ENCODE measurements around the gene TNFRSF18.

The TNFRSF18 gene

GRCh38 chr1:1241588-1242219, 35.3 kb upstream of the TNFRSF18 start:
- H3K4ac ChIP-seq (ENCODE audit: low read depth, low read length), result no peak overlapping the region
- H3K79me1 ChIP-seq (ENCODE audit: low read length), result peaks cover 5% of the 10 kb centered on the region
- no peak overlapping the region for H2BK12ac ChIP-seq (ENCODE audit: low read length)
- no peak overlapping the region for H3K4me2 ChIP-seq (ENCODE audit: low read length)
- H2BK5ac ChIP-seq (ENCODE audit: low read depth, low read length, poor library complexity), result no peak overlapping the region
- H4K8ac ChIP-seq (ENCODE audit: low read depth, low read length), result no peak overlapping the region
- no peak overlapping the region for H2BK120ac ChIP-seq (ENCODE audit: insufficient read depth, low read length, poor library complexity)
- H2AFZ ChIP-seq (ENCODE audit: insufficient read depth, low read length, poor library complexity), result no peak overlapping the region
- no peak overlapping the region for H3K4me3 ChIP-seq (ENCODE audit: low read depth, low read length)
- H3K4me1 ChIP-seq (ENCODE audit: control insufficient read depth in 1 of 2, insufficient read depth in 2 of 2, low read length in 2 of 2), result peaks cover 2 to 26% of the 10 kb centered on the region in 2 experiments
- H3K18ac ChIP-seq (ENCODE audit: low read length), result no peak overlapping the region
- H4K12ac ChIP-seq (ENCODE audit: low read depth, low read length), result no peak overlapping the region
- peaks cover 0 to 6% of the 10 kb centered on the region in 2 experiments for H3K36me3 ChIP-seq (ENCODE audit: control insufficient read depth in 1 of 2, insufficient read depth in 2 of 2, low read length in 2 of 2)
- no peak overlapping the region for H3K9ac ChIP-seq (ENCODE audit: low read length)
- no peak overlapping the region for H3K14ac ChIP-seq (ENCODE audit: low read length)
- H3K23ac ChIP-seq (ENCODE audit: low read length), result no peak overlapping the region
- no peak overlapping the region for H2AK5ac ChIP-seq (ENCODE audit: low read length)
- peaks cover 5% of the 10 kb centered on the region for H3K27me3 ChIP-seq (ENCODE audit: insufficient read depth, low read length)
- no peaks in the 10 kb centered on the region for H3K79me2 ChIP-seq (ENCODE audit: control insufficient read depth, insufficient read depth, low read length, poor library complexity)
- no peak overlapping the region for H3K27ac ChIP-seq (ENCODE audit: low read depth, low read length)
- no peak overlapping the region for H4K91ac ChIP-seq (ENCODE audit: low read depth, low read length)
- WGBS (ENCODE audit: extremely low coverage, insufficient coverage, insufficient read length), result no CpG with 5 or more reads among the region's 26 CpGs
- DNase-seq, result no peak
- peaks cover 2% of the 10 kb centered on the region for H3K9me3 ChIP-seq (ENCODE audit: insufficient read depth, low read depth, low read length)

GRCh38 chr1:1240822-1241587, 34.6 kb upstream of the TNFRSF18 start:
- no peak overlapping the region for H3K4me3 ChIP-seq (ENCODE audit: low read depth, low read length)
- H3K4me1 ChIP-seq (ENCODE audit: control insufficient read depth in 1 of 2, insufficient read depth in 2 of 2, low read length in 2 of 2), result peaks cover 2 to 23% of the 10 kb centered on the region in 2 experiments
- no CpG with 5 or more reads among the region's 23 CpGs for WGBS (ENCODE audit: extremely low coverage, insufficient coverage, insufficient read length)

GRCh38 chr1:1240348-1240732, 33.9 kb upstream of the TNFRSF18 start:
- Histone ChIP-seq H3K4ac (ENCODE audit: low read depth, low read length) (no peak overlapping the region), H2AK5ac (ENCODE audit: low read length) (no peak overlapping the region), H4K8ac (ENCODE audit: low read depth, low read length) (no peak overlapping the region), H3K9ac (ENCODE audit: low read length) (no peak overlapping the region), H3K4me3 (ENCODE audit: low read depth, low read length) (no peak overlapping the region), H3K27me3 (ENCODE audit: insufficient read depth, low read length) (no peaks in the 10 kb centered on the region), H3K79me2 (ENCODE audit: control insufficient read depth, insufficient read depth, low read length, poor library complexity) (no peaks in the 10 kb centered on the region), H4K91ac (ENCODE audit: low read depth, low read length) (no peak overlapping the region), H2BK120ac (ENCODE audit: insufficient read depth, low read length, poor library complexity) (no peak overlapping the region), H3K36me3 (ENCODE audit: control insufficient read depth in 1 of 2, insufficient read depth in 2 of 2, low read length in 2 of 2) (peaks cover 0 to 6% of the 10 kb centered on the region in 2 experiments), H2BK5ac (ENCODE audit: low read depth, low read length, poor library complexity) (no peak overlapping the region), H2AFZ (ENCODE audit: insufficient read depth, low read length, poor library complexity) (no peak overlapping the region), H2BK12ac (ENCODE audit: low read length) (no peak overlapping the region), H3K9me3 (ENCODE audit: insufficient read depth, low read depth, low read length) (no peaks in the 10 kb centered on the region), H3K27ac (ENCODE audit: low read depth, low read length) (no peak overlapping the region), H3K23ac (ENCODE audit: low read length) (no peak overlapping the region), H3K18ac (ENCODE audit: low read length) (no peak overlapping the region), H3K4me2 (ENCODE audit: low read length) (no peak overlapping the region), H3K79me1 (ENCODE audit: low read length) (peaks cover 2% of the 10 kb centered on the region), H3K4me1 (ENCODE audit: control insufficient read depth in 1 of 2, insufficient read depth in 2 of 2, low read length in 2 of 2) (peaks cover under 1 to 23% of the 10 kb centered on the region in 2 experiments), H3K14ac (ENCODE audit: low read length) (no peak overlapping the region), H4K12ac (ENCODE audit: low read depth, low read length) (no peak overlapping the region)
- DNase-seq, result no peak
- WGBS (ENCODE audit: extremely low coverage, insufficient coverage, insufficient read length), result no CpG with 5 or more reads among the region's 11 CpGs

More at GRCh38 chr1:1240822-1241587, 34.6 kb upstream of the TNFRSF18 start:
- H3K9me3 ChIP-seq (ENCODE audit: insufficient read depth, low read depth, low read length), result no peaks in the 10 kb centered on the region
- H3K23ac ChIP-seq (ENCODE audit: low read length), result no peak overlapping the region
- H3K4me2 ChIP-seq (ENCODE audit: low read length), result no peak overlapping the region
- no peak overlapping the region for H4K91ac ChIP-seq (ENCODE audit: low read depth, low read length)
- H3K27me3 ChIP-seq (ENCODE audit: insufficient read depth, low read length), result no peaks in the 10 kb centered on the region
- H3K36me3 ChIP-seq (ENCODE audit: control insufficient read depth in 1 of 2, insufficient read depth in 2 of 2, low read length in 2 of 2), result peaks cover 0 to 6% of the 10 kb centered on the region in 2 experiments
- DNase-seq, result no peak
- no peak overlapping the region for H3K18ac ChIP-seq (ENCODE audit: low read length)
- H2BK5ac ChIP-seq (ENCODE audit: low read depth, low read length, poor library complexity), result no peak overlapping the region
- no peaks in the 10 kb centered on the region for H3K79me2 ChIP-seq (ENCODE audit: control insufficient read depth, insufficient read depth, low read length, poor library complexity)
- no peak overlapping the region for H3K14ac ChIP-seq (ENCODE audit: low read length)
- H3K4ac ChIP-seq (ENCODE audit: low read depth, low read length), result no peak overlapping the region
- no peak overlapping the region for H4K12ac ChIP-seq (ENCODE audit: low read depth, low read length)
- H2AK5ac ChIP-seq (ENCODE audit: low read length), result no peak overlapping the region
- H2BK120ac ChIP-seq (ENCODE audit: insufficient read depth, low read length, poor library complexity), result no peak overlapping the region
- peaks cover 2% of the 10 kb centered on the region for H3K79me1 ChIP-seq (ENCODE audit: low read length)
- no peak overlapping the region for H4K8ac ChIP-seq (ENCODE audit: low read depth, low read length)
- no peak overlapping the region for H3K9ac ChIP-seq (ENCODE audit: low read length)
- no peak overlapping the region for H2AFZ ChIP-seq (ENCODE audit: insufficient read depth, low read length, poor library complexity)
- H2BK12ac ChIP-seq (ENCODE audit: low read length), result no peak overlapping the region
- H3K27ac ChIP-seq (ENCODE audit: low read depth, low read length), result no peak overlapping the region

- no peak overlapping the region for H3K23ac ChIP-seq (ENCODE audit: low read length)
- no peak overlapping the region for H2BK120ac ChIP-seq (ENCODE audit: insufficient read depth, low read length, poor library complexity)
- H3K36me3 ChIP-seq (ENCODE audit: control insufficient read depth in 1 of 2, insufficient read depth in 2 of 2, low read length in 2 of 2), result peaks cover 0 to 6% of the 10 kb centered on the region in 2 experiments
- no peak overlapping the region for H3K4ac ChIP-seq (ENCODE audit: low read depth, low read length)
- H3K79me2 ChIP-seq (ENCODE audit: control insufficient read depth, insufficient read depth, low read length, poor library complexity), result no peaks in the 10 kb centered on the region
- H3K4me3 ChIP-seq (ENCODE audit: low read depth, low read length), result no peak overlapping the region
- H3K4me1 ChIP-seq (ENCODE audit: control insufficient read depth in 1 of 2, insufficient read depth in 2 of 2, low read length in 2 of 2), result peaks cover 0 to 21% of the 10 kb centered on the region in 2 experiments
- H3K18ac ChIP-seq (ENCODE audit: low read length), result no peak overlapping the region
- peaks cover 2% of the 10 kb centered on the region for H3K79me1 ChIP-seq (ENCODE audit: low read length)
- no peaks in the 10 kb centered on the region for H3K9me3 ChIP-seq (ENCODE audit: insufficient read depth, low read depth, low read length)
- H3K14ac ChIP-seq (ENCODE audit: low read length), result no peak overlapping the region
- H2AK5ac ChIP-seq (ENCODE audit: low read length), result no peak overlapping the region
- no peak overlapping the region for H3K4me2 ChIP-seq (ENCODE audit: low read length)
- H3K27ac ChIP-seq (ENCODE audit: low read depth, low read length), result no peak overlapping the region
- WGBS (ENCODE audit: extremely low coverage, insufficient coverage, insufficient read length), result no CpG with 5 or more reads among the region's 30 CpGs
- no peak overlapping the region for H2AFZ ChIP-seq (ENCODE audit: insufficient read depth, low read length, poor library complexity)
- H3K27me3 ChIP-seq (ENCODE audit: insufficient read depth, low read length), result no peaks in the 10 kb centered on the region
- no peak overlapping the region for H2BK12ac ChIP-seq (ENCODE audit: low read length)
- peak in 1 of 2 donors; percentile 23 for DNase-seq
- H3K9ac ChIP-seq (ENCODE audit: low read length), result no peak overlapping the region
- H4K91ac ChIP-seq (ENCODE audit: low read depth, low read length), result no peak overlapping the region
- H4K12ac ChIP-seq (ENCODE audit: low read depth, low read length), result no peak overlapping the region
- H4K8ac ChIP-seq (ENCODE audit: low read depth, low read length), result no peak overlapping the region
- no peak overlapping the region for H2BK5ac ChIP-seq (ENCODE audit: low read depth, low read length, poor library complexity)
Measured at GRCh38 chr1:1239614-1240347, 33.4 kb upstream of the TNFRSF18 start.
